GM23248 (cell line): ENCODE measurements around the gene ZNF383. TPM values are rescaled to one million over a fixed set of nuclear protein-coding genes. Genes with fewer than 3 reads are reported as not detected.
"Not testable (repeated sequence)": the region's sequence is repeated elsewhere in the genome, so short reads cannot be mapped to it uniquely, and the experiment has no call there.

Source experiments
- DNase-seq: peaks from one replicate; pipeline ENCODE4 v3.0.0-alpha.2; 2015
- H2AFZ ChIP-seq: fragments of 200-600 bp; sonication (generic); 2 replicates; pipeline ENCODE4 v1.6.1; 2016; ENCODE audit warnings: antibody characterized with exemption
- H3F3A ChIP-seq: fragments of 200-600 bp; sonication (generic); 2 replicates; pipeline ENCODE4 v1.6.1; 2016; ENCODE audit warnings: mild to moderate bottlenecking, antibody characterized with exemption, mixed run types; ENCODE audit not compliant: insufficient read depth
- H3K27ac ChIP-seq: fragments of 200-600 bp; sonication (generic); 2 replicates; pipeline ENCODE4 v1.5.1; 2016; ENCODE audit warnings: mild to moderate bottlenecking
- H3K27me3 ChIP-seq: fragments of 200-600 bp; sonication (generic); replicated peaks from 2 replicates; pipeline ENCODE4 v1.6.1; 2016; ENCODE audit warnings: mild to moderate bottlenecking; ENCODE audit not compliant: insufficient read depth
- H3K36me3 ChIP-seq: fragments of 200-600 bp; sonication (generic); 2 replicates; pipeline ENCODE4 v1.6.1; 2016; ENCODE audit warnings: low read depth, mild to moderate bottlenecking
- H3K4me1 ChIP-seq: fragments of 200-600 bp; sonication (generic); 2 replicates; pipeline ENCODE4 v1.6.1; 2016; ENCODE audit warnings: mild to moderate bottlenecking; ENCODE audit not compliant: insufficient read depth
- H3K4me2 ChIP-seq: fragments of 200-600 bp; sonication (generic); one replicate; pipeline ENCODE4 v1.6.1; 2016; ENCODE audit warnings: mild to moderate bottlenecking; ENCODE audit not compliant: unreplicated experiment
- H3K4me3 ChIP-seq: fragments of 200-600 bp; sonication (generic); 2 replicates; pipeline ENCODE4 v1.5.1; 2016; ENCODE audit warnings: mild to moderate bottlenecking
- H3K79me2 ChIP-seq: fragments of 200-600 bp; sonication (generic); 2 replicates; pipeline ENCODE4 v1.6.1; 2016; ENCODE audit warnings: mild to moderate bottlenecking; ENCODE audit not compliant: insufficient read depth
- H3K9ac ChIP-seq: fragments of 200-600 bp; sonication (generic); 2 replicates; pipeline ENCODE4 v1.6.1; 2016; ENCODE audit warnings: mild to moderate bottlenecking
- H3K9me2 ChIP-seq: fragments of 200-600 bp; sonication (generic); 2 replicates; pipeline ENCODE4 v1.6.1; 2016; ENCODE audit warnings: mixed run types, mild to moderate bottlenecking, moderate library complexity; ENCODE audit not compliant: insufficient read depth
- H3K9me3 ChIP-seq: fragments of 200-600 bp; sonication (generic); one replicate; pipeline ENCODE4 v1.6.1; 2017; ENCODE audit warnings: low read depth
- H4K20me1 ChIP-seq: fragments of 200-600 bp; sonication (generic); 2 replicates; pipeline ENCODE4 v1.6.0; 2016; ENCODE audit not compliant: insufficient read depth
- EZH2 ChIP-seq: fragments of 200-600 bp; sonication (generic); IDR thresholded peaks from 2 replicates; pipeline ENCODE4 v1.6.1; 2018; ENCODE audit warnings: antibody characterized with exemption, mild to moderate bottlenecking; ENCODE audit not compliant: insufficient read depth, poor library complexity, severe bottlenecking
- EZH2phosphoT487 ChIP-seq: fragments of 200-600 bp; sonication (generic); IDR thresholded peaks from 2 replicates; pipeline ENCODE4 v1.6.1; 2018; ENCODE audit warnings: antibody characterized with exemption, moderate library complexity, mild to moderate bottlenecking, low read depth; ENCODE audit not compliant: insufficient read depth
- WGBS, 2 experiments: methylation state at CpG; one replicate each; pipeline ENCODE4 v1.1.6; 2015 to 2017; ENCODE audit warnings: low lambda C conversion rate in 2 of 2, low coverage in 1 of 2; ENCODE audit errors: missing lambda C conversion rate in 2 of 2; 5-methylcytosine and 5-hydroxymethylcytosine counted together
- in situ Hi-C: fragments of 300-500 bp; cut with MboI; formaldehyde crosslinking; loops from 2 replicates; pipeline ENCODE4 v1.15.0; 2020
- polyA plus RNA-seq: library from polyadenylated mRNA; unstranded; fragments of >200 nt; fragmentation: Nextera tagmentation; extraction: Ambion mirVana; gene quantifications from 2 replicates; pipeline ENCODE4 v1.2.1, GENCODE V29; 2016
- total RNA-seq: library from RNA; depleted of rRNA; stranded (reverse); fragments of >200 nt; shearing (Covaris generic); gene quantifications from 2 replicates; pipeline ENCODE4 v1.2.3, GENCODE V29; 2014; rRNA removed

ZNF383 gene
- total RNA-seq = 3.4 and 5.5 TPM in 2 replicates
- polyA plus RNA-seq = 3.3 and 4.1 TPM in 2 replicates

- Histone ChIP-seq H3K4me3 (peak within 1 kb of the TSS; percentile 98), H3K9me3 (no peaks in the 10 kb centered on the region), H3K9me2 (no peaks in the 10 kb centered on the region), H4K20me1 (no peaks in the 10 kb centered on the region), H3K4me2 (peak within 1 kb of the TSS; percentile 96), H3K79me2 (peaks cover 49% of the 10 kb centered on the region), H3K4me1 (peaks cover 3% of the 10 kb centered on the region; the same call in 1 of the 2 replicates), H3K27me3 (no peaks in the 10 kb centered on the region), H3K36me3 (peaks cover 15% of the 10 kb centered on the region), H3K27ac (peak within 1 kb of the TSS; percentile 89), H3F3A (no peaks in the 10 kb centered on the region), H3K9ac (peak within 1 kb of the TSS; percentile 95), H2AFZ (peak within 1 kb of the TSS; percentile 89)
- no peak for TF ChIP-seq EZH2
- TF ChIP-seq EZH2phosphoT487 = no peak
- in situ Hi-C loops = no loop called here
- DNase-seq = peak; percentile 93
- WGBS, 2 experiments = 1% methylated on average over 43 to 44 of the region's 44 CpGs
These were observed at the start of gene ZNF383 for GRCh38 chr19:37217775-37218591. TSS of gene ZNF383 (plus strand) at chr19:37218214. CDS start at chr19:37230454, 12,240 bp downstream.

- Histone ChIP-seq H3K27ac (peak within 1 kb of the TSS; percentile 56), H3K4me2 (peak within 1 kb of the TSS; percentile 95), H3F3A (no peaks in the 10 kb centered on the region), H3K27me3 (no peaks in the 10 kb centered on the region), H3K9me2 (no peaks in the 10 kb centered on the region), H3K79me2 (peaks cover 16% of the 10 kb centered on the region), H3K9me3 (no peaks in the 10 kb centered on the region), H3K36me3 (peaks cover 15% of the 10 kb centered on the region), H3K9ac (peak within 1 kb of the TSS; percentile 89), H3K4me3 (peak within 1 kb of the TSS; percentile 97), H2AFZ (peak within 1 kb of the TSS; percentile 100), H4K20me1 (no peaks in the 10 kb centered on the region), H3K4me1 (0 out of 2 replicates have a peak, but pooled peaks cover 4% of the 10 kb centered on the region)
- WGBS, 2 experiments = 6% methylated on average over 30 of the region's 30 CpGs
- TF ChIP-seq EZH2 (no peak), EZH2phosphoT487 (no peak)
- DNase-seq = peak; percentile 98
- in situ Hi-C loops = no loop called here
These were observed 45.3 kb upstream of the ZNF383 start, which contains the start of gene ZNF585A for GRCh38 chr19:37172368-37173366. TSS of gene ZNF585A (minus strand) at chr19:37172695. CDS start at chr19:37169910, 2,785 bp downstream.

- H3K9ac ChIP-seq, H3F3A ChIP-seq, H3K79me2 ChIP-seq, in situ Hi-C loops, H3K4me3 ChIP-seq, DNase-seq, H3K4me2 ChIP-seq, H3K27ac ChIP-seq, H3K4me1 ChIP-seq, H3K9me2 ChIP-seq, H3K27me3 ChIP-seq, H3K9me3 ChIP-seq, H4K20me1 ChIP-seq, H2AFZ ChIP-seq: not testable (repeated sequence)
- 99% methylated on average over 4 of the region's 4 CpGs for WGBS, 2 experiments
- peaks cover 61% of the 10 kb centered on the region for H3K36me3 ChIP-seq
These were observed 31.9 kb upstream of the ZNF383 start for GRCh38 chr19:37186071-37186470.

- in situ Hi-C loops, H3K4me2 ChIP-seq, H3K4me3 ChIP-seq, H4K20me1 ChIP-seq, H3K27me3 ChIP-seq, DNase-seq, H3K9ac ChIP-seq, H3K9me3 ChIP-seq, H3K9me2 ChIP-seq, H3F3A ChIP-seq, H3K27ac ChIP-seq, H3K4me1 ChIP-seq, H3K79me2 ChIP-seq, H2AFZ ChIP-seq: not testable (repeated sequence)
- H3K36me3 ChIP-seq = peaks cover 53% of the 10 kb centered on the region
- 96 to 100% methylated on average over 4 of the region's 4 CpGs for WGBS, 2 experiments
These were observed 22.8 kb upstream of the ZNF383 start for GRCh38 chr19:37195248-37195647.

- H3K4me3 ChIP-seq, H3K4me1 ChIP-seq, H3K27ac ChIP-seq, H3F3A ChIP-seq, H2AFZ ChIP-seq, H3K4me2 ChIP-seq, H3K79me2 ChIP-seq, H3K27me3 ChIP-seq, in situ Hi-C loops, H4K20me1 ChIP-seq, H3K9ac ChIP-seq, H3K9me3 ChIP-seq, DNase-seq, H3K9me2 ChIP-seq: not testable (repeated sequence)
- WGBS, 2 experiments = 98 to 100% methylated on average over 5 of the region's 5 CpGs
- peaks cover 38% of the 10 kb centered on the region for H3K36me3 ChIP-seq
These were observed 20.9 kb upstream of the ZNF383 start for GRCh38 chr19:37197115-37197514.
